ENCODE data around the gene FUT1. TPM values are rescaled to one million over a fixed set of nuclear protein-coding genes. Genes with fewer than 3 reads are reported as not detected.
"Not testable (repeated sequence)": the region's sequence is repeated elsewhere in the genome, so short reads cannot be mapped to it uniquely, and the experiment has no call there.

The FUT1 gene
- total RNA-seq, 2 experiments from 2014 or later = 0.14 to 0.22 TPM

DNA sequence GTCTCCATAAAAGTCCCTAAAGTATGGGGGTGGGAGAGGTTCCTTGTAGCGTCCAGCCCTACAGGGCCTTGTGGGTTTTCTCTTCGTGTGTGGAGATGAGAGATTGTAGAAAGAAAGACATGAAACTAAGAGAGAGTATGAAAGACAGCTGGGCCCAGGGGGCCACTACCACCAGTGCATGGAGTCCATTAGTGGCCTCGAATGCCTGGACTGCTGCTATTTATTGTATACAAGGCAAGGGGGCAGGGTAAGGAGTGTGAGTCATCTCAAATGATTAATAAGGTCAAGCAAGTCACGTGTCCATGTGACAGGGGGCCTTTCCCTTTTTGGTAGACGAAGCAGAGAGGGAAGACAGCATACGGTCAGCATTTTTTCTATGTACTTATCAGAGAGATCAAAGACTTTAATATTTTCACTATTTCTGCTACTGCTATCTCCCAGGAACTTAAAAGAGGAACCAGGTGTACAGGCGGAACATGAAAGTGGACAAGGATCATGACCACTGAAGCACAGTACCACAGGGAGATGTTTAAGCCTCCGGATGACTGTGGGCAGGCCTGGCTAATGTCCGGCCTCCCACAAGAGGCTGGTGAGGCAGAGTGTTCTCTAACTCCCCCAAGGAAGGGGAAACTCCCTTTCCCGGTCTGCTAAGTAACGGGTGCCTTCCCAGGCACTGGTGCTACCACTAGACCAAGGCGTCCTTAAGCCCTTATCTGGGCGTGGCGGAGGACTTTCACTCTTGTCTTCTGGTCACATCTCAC is 28.4 kb upstream of the FUT1 start:
- no peak for DNase-seq

GRCh38 chr19:48779636-48780035 is 27.2 kb upstream of the FUT1 start:
- Mint-ChIP-seq H3K4me3 (no peak overlapping the region), H3K27ac (no peak overlapping the region), H3K27me3 (peaks cover 7% of the 10 kb centered on the region), H3K4me1 (peaks cover 5% of the 10 kb centered on the region), H3K36me3 (no peaks in the 10 kb centered on the region), H3K9me3 (no peaks in the 10 kb centered on the region)
- no peak for ATAC-seq (ENCODE audit: low read depth)
- POLR2A ChIA-PET = interaction anchor here (0.7 kb wide), 1 partner anchor 188 kb away, joined by 3 read pairs; no protein-coding TSS in a partner anchor
- no peak for DNase-seq

More for the DNA sequence above, 28.4 kb upstream of the FUT1 start:
- Mint-ChIP-seq H3K27ac (no peak overlapping the region), H3K4me3 (no peak overlapping the region), H3K27me3 (peaks cover 9% of the 10 kb centered on the region), H3K36me3 (no peaks in the 10 kb centered on the region), H3K4me1 (peaks cover 6% of the 10 kb centered on the region), H3K9me3 (no peaks in the 10 kb centered on the region)
- POLR2A ChIA-PET = interaction anchor here (0.6 kb wide), 1 partner anchor 196 kb away, joined by 4 read pairs; no protein-coding TSS in a partner anchor
- no peak for ATAC-seq (ENCODE audit: low read depth)

DNA sequence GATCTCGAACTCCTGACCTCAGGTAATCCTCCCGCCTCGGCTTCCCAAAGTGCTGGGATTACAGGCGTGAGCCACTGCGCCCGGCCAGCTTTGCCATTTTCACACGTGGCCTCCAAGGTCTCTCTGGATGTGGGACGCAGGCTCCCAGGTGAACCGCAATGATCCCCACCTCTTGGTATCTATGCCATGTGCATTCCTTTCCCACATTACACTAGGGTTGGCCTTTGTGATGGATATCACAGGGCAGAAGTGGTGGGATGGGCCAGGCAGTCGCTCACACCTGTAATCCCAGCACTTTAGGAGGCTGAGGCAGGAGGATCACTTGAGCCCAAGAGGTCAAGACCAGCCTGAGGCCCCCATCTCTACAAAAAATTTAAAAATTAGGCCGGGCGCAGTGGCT is 25.3 kb upstream of the FUT1 start:
- Mint-ChIP-seq H3K36me3 (no peaks in the 10 kb centered on the region), H3K4me3 (no peak overlapping the region), H3K27me3 (peaks cover 7% of the 10 kb centered on the region), H3K27ac (no peak overlapping the region), H3K9me3 (no peaks in the 10 kb centered on the region), H3K4me1 (peaks cover 2% of the 10 kb centered on the region)
- DNase-seq = no peak
- POLR2A ChIA-PET = no interaction called here
- no peak for ATAC-seq (ENCODE audit: low read depth)

GRCh38 chr19:48777139-48777538 is 24.7 kb upstream of the FUT1 start:
- no peak overlapping the region for H3K4me3 Mint-ChIP-seq
- DNase-seq (no peak), ATAC-seq (ENCODE audit: low read depth) (no peak)
- H3K27me3 Mint-ChIP-seq = peaks cover 3% of the 10 kb centered on the region
- H3K4me1 Mint-ChIP-seq = no peaks in the 10 kb centered on the region
- POLR2A ChIA-PET = no interaction called here
- no peaks in the 10 kb centered on the region for H3K36me3 Mint-ChIP-seq
- no peak overlapping the region for H3K27ac Mint-ChIP-seq
- no peaks in the 10 kb centered on the region for H3K9me3 Mint-ChIP-seq

GRCh38 chr19:48772503-48772953 is 20.1 kb upstream of the FUT1 start:
- Mint-ChIP-seq H3K27me3 (peaks cover 14% of the 10 kb centered on the region), H3K4me3 (no peak overlapping the region), H3K4me1 (no peaks in the 10 kb centered on the region), H3K27ac (no peak overlapping the region), H3K9me3 (no peaks in the 10 kb centered on the region), H3K36me3 (no peaks in the 10 kb centered on the region)
- DNase-seq = no peak
- ATAC-seq (ENCODE audit: low read depth) = no peak
- POLR2A ChIA-PET = no interaction called here

DNA sequence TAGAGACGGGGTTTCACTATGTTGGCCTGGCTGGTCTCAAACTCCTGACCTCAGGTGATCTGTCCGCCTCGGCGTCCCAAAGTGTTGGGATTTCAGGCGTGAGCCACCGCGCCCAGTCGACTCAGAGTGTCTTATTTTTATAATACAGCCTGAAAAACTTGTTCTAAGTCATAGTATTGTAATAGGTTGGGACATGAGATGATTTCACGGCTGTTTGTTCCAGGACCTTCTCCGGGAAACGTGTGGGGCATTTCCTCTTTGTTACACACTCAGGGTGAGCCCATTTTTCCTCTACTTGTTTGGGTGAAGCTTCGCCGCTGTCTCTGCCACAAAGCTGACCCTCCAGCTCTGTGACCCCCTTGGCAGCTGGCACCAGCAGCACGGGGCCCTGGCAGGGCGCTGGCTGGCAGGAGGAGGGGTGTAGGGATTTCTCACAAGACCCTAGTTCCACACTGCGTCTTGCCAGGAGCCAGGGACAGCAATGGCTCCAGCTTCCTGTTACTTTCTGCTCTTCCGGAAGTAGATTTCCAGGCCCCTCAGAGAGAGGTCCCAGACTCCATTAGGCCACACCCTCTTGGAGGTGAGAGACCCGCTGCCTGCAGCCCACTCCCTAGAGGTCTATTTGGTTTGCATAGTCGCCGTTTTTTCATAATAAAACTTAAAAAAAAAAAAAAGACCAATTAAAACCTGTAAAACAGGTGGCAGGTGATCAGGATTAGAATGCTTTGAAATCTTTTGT is 18.5 kb upstream of the FUT1 start:
- H3K9me3 Mint-ChIP-seq = no peaks in the 10 kb centered on the region
- POLR2A ChIA-PET = no interaction called here
- ATAC-seq (ENCODE audit: low read depth) (no peak), DNase-seq (no peak)
- no peak overlapping the region for H3K4me3 Mint-ChIP-seq
- no peaks in the 10 kb centered on the region for H3K36me3 Mint-ChIP-seq
- H3K27me3 Mint-ChIP-seq = peaks cover 15% of the 10 kb centered on the region
- H3K27ac Mint-ChIP-seq = no peak overlapping the region
- no peaks in the 10 kb centered on the region for H3K4me1 Mint-ChIP-seq

DNA sequence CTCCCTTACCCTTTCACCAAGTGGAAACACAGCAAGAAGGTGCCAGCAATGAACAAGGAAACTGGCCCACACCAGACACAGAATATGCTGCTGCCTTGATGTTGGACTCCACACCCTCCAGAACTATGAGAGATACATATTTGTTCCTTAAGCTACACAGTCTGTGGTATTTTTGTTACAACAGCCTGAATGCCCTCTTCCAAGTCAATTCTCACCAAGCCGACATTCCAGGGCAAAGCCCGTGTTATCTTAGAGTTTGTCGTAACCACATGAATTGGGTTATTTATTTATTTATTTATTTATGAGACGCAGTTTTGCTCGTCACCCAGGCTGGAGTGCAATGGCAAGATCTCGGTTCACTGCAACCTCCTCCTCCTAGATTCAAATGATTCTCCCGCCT is 17.8 kb upstream of the FUT1 start:
- ATAC-seq (ENCODE audit: low read depth) (no peak), DNase-seq (no peak)
- H3K27me3 Mint-ChIP-seq = peaks cover 19% of the 10 kb centered on the region
- no peaks in the 10 kb centered on the region for H3K9me3 Mint-ChIP-seq
- POLR2A ChIA-PET = no interaction called here
- H3K27ac Mint-ChIP-seq = no peak overlapping the region
- H3K4me3 Mint-ChIP-seq = no peak overlapping the region
- H3K36me3 Mint-ChIP-seq = no peaks in the 10 kb centered on the region
- H3K4me1 Mint-ChIP-seq = no peaks in the 10 kb centered on the region

DNA sequence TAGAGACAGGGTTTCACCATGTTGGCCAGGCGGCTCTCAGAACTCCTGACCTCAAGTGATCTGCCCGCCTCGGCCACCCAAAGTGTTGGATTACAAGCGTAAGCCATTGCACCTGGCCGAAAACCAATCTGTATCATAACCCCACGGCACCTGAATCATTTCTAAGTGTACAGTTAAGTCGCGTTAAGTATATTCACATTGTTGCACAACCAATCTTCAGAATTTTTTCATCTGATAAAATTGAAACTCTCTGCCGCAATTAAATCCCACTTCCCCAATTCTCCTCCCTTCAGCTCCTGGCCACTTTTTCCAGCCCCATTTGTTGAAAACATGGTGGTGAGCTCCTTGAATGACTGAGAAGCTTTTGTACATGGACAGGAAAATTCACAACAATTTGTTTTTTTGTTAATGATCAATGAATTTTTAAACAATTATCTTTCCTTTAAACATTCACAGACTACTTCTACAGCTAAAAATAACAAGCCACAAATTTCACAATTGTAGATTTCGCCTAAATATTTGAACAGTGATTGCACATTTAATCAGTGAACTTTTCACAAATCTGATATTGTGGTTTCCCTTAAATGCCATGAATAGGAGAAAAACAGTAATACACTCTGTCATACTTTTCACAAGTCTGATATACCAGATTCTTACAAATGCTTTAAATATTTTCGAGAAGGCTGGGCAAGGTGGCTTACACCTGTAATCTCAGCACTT is 16.7 kb upstream of the FUT1 start:
- H3K36me3 Mint-ChIP-seq = no peaks in the 10 kb centered on the region
- H3K4me1 Mint-ChIP-seq = no peaks in the 10 kb centered on the region
- no peak overlapping the region for H3K4me3 Mint-ChIP-seq
- DNase-seq (no peak), ATAC-seq (ENCODE audit: low read depth) (no peak)
- POLR2A ChIA-PET = no interaction called here
- no peak overlapping the region for H3K27ac Mint-ChIP-seq
- H3K9me3 Mint-ChIP-seq = no peaks in the 10 kb centered on the region
- peaks cover 19% of the 10 kb centered on the region for H3K27me3 Mint-ChIP-seq

GRCh38 chr19:48768171-48768753 is 15.8 kb upstream of the FUT1 start:
- DNase-seq; H3K36me3 Mint-ChIP-seq; POLR2A ChIA-PET; H3K27ac Mint-ChIP-seq; H3K9me3 Mint-ChIP-seq; H3K4me1 Mint-ChIP-seq; ATAC-seq (ENCODE audit: low read depth); H3K4me3 Mint-ChIP-seq: not testable (repeated sequence)
- peaks cover 19% of the 10 kb centered on the region for H3K27me3 Mint-ChIP-seq

- H3K4me3 Mint-ChIP-seq; H3K4me1 Mint-ChIP-seq; DNase-seq; H3K27ac Mint-ChIP-seq; H3K36me3 Mint-ChIP-seq; POLR2A ChIA-PET; ATAC-seq (ENCODE audit: low read depth); H3K9me3 Mint-ChIP-seq: not testable (repeated sequence)
- peaks cover 24% of the 10 kb centered on the region for H3K27me3 Mint-ChIP-seq
Observed at GRCh38 chr19:48765816-48766215, 13.4 kb upstream of the FUT1 start.

DNA sequence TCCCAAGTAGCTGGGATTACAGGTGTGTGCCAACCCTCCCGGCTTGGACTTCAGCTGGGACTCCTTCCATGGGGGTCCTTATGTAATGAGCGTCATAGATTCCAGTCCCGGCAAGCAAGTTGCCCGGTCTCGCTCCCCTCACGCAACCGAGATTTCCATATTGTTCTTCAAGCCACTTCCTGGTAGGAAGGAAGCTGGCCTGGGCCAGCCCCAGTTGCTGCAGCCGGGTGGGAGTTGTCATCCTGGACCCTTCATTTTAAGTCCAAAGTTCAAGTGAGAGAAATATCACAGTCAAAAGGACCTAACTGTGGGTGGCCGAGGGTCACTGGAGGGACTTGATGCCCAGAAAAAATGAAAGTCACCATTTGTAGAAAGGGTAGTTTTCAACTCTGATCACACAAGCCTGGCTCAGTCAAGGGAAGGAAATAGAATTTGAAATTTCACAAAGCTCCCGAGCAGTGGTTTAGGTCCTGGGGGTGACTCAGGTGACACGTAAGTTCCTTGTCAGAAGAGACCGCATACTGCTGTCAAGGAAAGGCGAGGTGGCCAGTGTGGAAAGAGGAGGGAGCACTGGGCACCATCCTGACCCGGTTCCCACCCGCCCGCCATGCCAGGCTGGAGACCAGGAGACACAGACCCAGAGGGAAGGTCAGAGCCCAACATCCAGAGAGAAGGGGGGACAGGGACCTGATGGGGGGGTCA is 8.2 kb upstream of the FUT1 start:
- POLR2A ChIA-PET = no interaction called here

GRCh38 chr19:48757741-48758144 is 5.3 kb upstream of the FUT1 start:
- POLR2A ChIA-PET = no interaction called here
- DNase-seq (no peak), ATAC-seq (ENCODE audit: low read depth) (no peak)
- Mint-ChIP-seq H3K9me3 (no peaks in the 10 kb centered on the region), H3K27me3 (peaks cover 25% of the 10 kb centered on the region), H3K4me3 (no peak overlapping the region), H3K36me3 (no peaks in the 10 kb centered on the region), H3K4me1 (peaks cover 16% of the 10 kb centered on the region), H3K27ac (no peak overlapping the region)

More for the DNA sequence above, 8.2 kb upstream of the FUT1 start:
- Mint-ChIP-seq H3K4me1 (peaks cover 8% of the 10 kb centered on the region), H3K36me3 (no peaks in the 10 kb centered on the region), H3K4me3 (peak overlapping the region; percentile 37), H3K27me3 (peaks cover 8% of the 10 kb centered on the region), H3K9me3 (no peaks in the 10 kb centered on the region), H3K27ac (peak overlapping the region; percentile 56)
- ATAC-seq (ENCODE audit: low read depth) = peak; percentile 22
- no peak for DNase-seq
